Panc1 (cell line): ENCODE data around the gene GNA12.

ENCODE experiments used
- CTCF ChIP-seq: fragments of 450-650 bp; IDR thresholded peaks from 2 replicates; pipeline ENCODE4 v1.5.1; 2017; ENCODE audit warnings: mild to moderate bottlenecking
- REST ChIP-seq, 2 experiments: IDR thresholded peaks; 2 replicates each; pipeline ENCODE4 v1.6.1; 2011 to 2012; ENCODE audit warnings: low read depth in 2 of 2, control low read depth in 1 of 2, low read length in 1 of 2, mild to moderate bottlenecking in 1 of 2, moderate library complexity in 1 of 2; ENCODE audit not compliant: insufficient read depth in 1 of 2

GRCh38 chr7:2863461-2864066, 19.5 kb upstream of the GNA12 start:
- TF ChIP-seq REST (IDR thresholded peaks at IDR 0.05; ENCODE audit: insufficient read depth in 1 of 2, low read depth in 2 of 2, low read length in 1 of 2) = no peak
- TF ChIP-seq CTCF = no peak
